GM12873 (cell line): ENCODE results near the gene RTP1.

Experiments used
- CTCF ChIP-seq: IDR thresholded peaks from 2 replicates; pipeline ENCODE4 v1.5.1; 2012; ENCODE audit warnings: low read depth, mild to moderate bottlenecking, moderate library complexity, low read length, control low read depth; ENCODE audit not compliant: insufficient read depth; ENCODE audit errors: missing control alignments

Gene RTP1

GRCh38 chr3:187197335-187197649 lies at the start of gene RTP1:
TSS of gene RTP1 (plus strand) at chr3:187197486. CDS start at chr3:187197516, 30 bp downstream.
- no peak for TF ChIP-seq CTCF

GRCh38 chr3:187150186-187150585 lies 47.1 kb upstream of the RTP1 start:
- no peak for TF ChIP-seq CTCF

- TF ChIP-seq CTCF: peak; percentile 67
Measured at GRCh38 chr3:187150599-187150998, 46.7 kb upstream of the RTP1 start.

GRCh38 chr3:187161556-187161955 lies 35.7 kb upstream of the RTP1 start:
- TF ChIP-seq CTCF: no peak

GRCh38 chr3:187162265-187162953 lies 34.9 kb upstream of the RTP1 start:
- no peak for TF ChIP-seq CTCF

- peak; percentile 62 for TF ChIP-seq CTCF
Measured at GRCh38 chr3:187165144-187165543, 32.1 kb upstream of the RTP1 start.

- TF ChIP-seq CTCF: no peak
Measured at GRCh38 chr3:187166750-187167149, 30.5 kb upstream of the RTP1 start.

GRCh38 chr3:187167777-187168176 lies 29.5 kb upstream of the RTP1 start:
- TF ChIP-seq CTCF: no peak
